HG03442 (cell line): ENCODE data around the gene JAKMIP2.
"Not testable (repeated sequence)": the region's sequence is repeated elsewhere in the genome, so short reads cannot be mapped to it uniquely, and the experiment has no call there.

Experiments
- ATAC-seq: cut with Tn5 transposase; IDR thresholded peaks from one replicate; pipeline ENCODE4 v1.9.1; 2021; ENCODE audit warnings: mild to moderate bottlenecking, moderate library complexity; ENCODE audit not compliant: unreplicated experiment

The JAKMIP2 gene

GRCh38 chr5:147563466-147564123, 218.9 kb downstream of the JAKMIP2 start:
- ATAC-seq = no peak

- no peak for ATAC-seq
Observed at GRCh38 chr5:147561435-147561834, 221.1 kb downstream of the JAKMIP2 start.

GRCh38 chr5:147560718-147561331, 221.7 kb downstream of the JAKMIP2 start:
- no peak for ATAC-seq

- no peak for ATAC-seq
Observed at GRCh38 chr5:147559749-147560148, 222.8 kb downstream of the JAKMIP2 start.

- ATAC-seq = peak; percentile 85
Observed at GRCh38 chr5:147558826-147559225, 223.7 kb downstream of the JAKMIP2 start.

GRCh38 chr5:147557876-147558745, 224.4 kb downstream of the JAKMIP2 start:
- no peak for ATAC-seq

GRCh38 chr5:147555176-147555575, 227.4 kb downstream of the JAKMIP2 start:
- no peak for ATAC-seq

GRCh38 chr5:147554261-147554817, 228.2 kb downstream of the JAKMIP2 start:
- ATAC-seq = no peak

GRCh38 chr5:147553817-147554216, 228.7 kb downstream of the JAKMIP2 start:
- ATAC-seq = not testable (repeated sequence)

- ATAC-seq = no peak
Observed at GRCh38 chr5:147552897-147553296, 229.6 kb downstream of the JAKMIP2 start.

GRCh38 chr5:147551677-147552076, 230.9 kb downstream of the JAKMIP2 start:
- no peak for ATAC-seq

GRCh38 chr5:147547730-147548129, 234.8 kb downstream of the JAKMIP2 start:
- no peak for ATAC-seq

GRCh38 chr5:147544556-147544955, 238.0 kb downstream of the JAKMIP2 start:
- ATAC-seq = no peak

- ATAC-seq = no peak
Observed at GRCh38 chr5:147539053-147539452, 243.5 kb downstream of the JAKMIP2 start.

GRCh38 chr5:147538236-147538635, 244.3 kb downstream of the JAKMIP2 start:
- no peak for ATAC-seq
